Measurements from ENCODE around the gene PET117.
"Not testable (repeated sequence)": the region's sequence is repeated elsewhere in the genome, so short reads cannot be mapped to it uniquely, and the experiment has no call there.

PET117 gene

DNA sequence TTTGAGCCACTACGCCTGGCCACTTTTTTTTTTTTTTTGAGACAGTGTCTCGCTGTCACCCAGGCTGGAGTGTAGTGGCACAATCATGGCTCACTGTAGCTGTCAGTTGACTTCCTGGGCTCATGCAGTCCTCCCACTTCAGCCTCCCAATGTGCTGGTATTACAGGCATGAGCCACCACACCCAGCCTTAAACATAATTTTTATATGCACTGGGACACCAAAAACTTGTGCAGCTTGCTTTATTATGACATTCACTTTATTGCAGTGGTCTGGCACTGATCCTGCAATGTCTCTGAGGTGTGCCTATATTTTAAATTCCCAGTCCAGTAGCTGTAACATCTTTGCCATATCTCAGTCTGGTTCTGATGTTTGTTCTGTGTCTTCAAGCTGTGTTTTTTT is 34.7 kb downstream of the PET117 start:
- H3K27me3 ChIP-seq (ENCODE audit: insufficient read depth, poor library complexity, severe bottlenecking) = no peaks in the 10 kb centered on the region
- no peak overlapping the region for H3K27ac ChIP-seq (replicated peaks)
- TF ChIP-seq SPI1 (IDR thresholded peaks at IDR 0.05; ENCODE audit: borderline replicate concordance, low read depth) = no peak
- TF ChIP-seq POLR2AphosphoS5 (IDR thresholded peaks at IDR 0.05; ENCODE audit: low read depth) = no peak
- TF ChIP-seq, protein P1, sequence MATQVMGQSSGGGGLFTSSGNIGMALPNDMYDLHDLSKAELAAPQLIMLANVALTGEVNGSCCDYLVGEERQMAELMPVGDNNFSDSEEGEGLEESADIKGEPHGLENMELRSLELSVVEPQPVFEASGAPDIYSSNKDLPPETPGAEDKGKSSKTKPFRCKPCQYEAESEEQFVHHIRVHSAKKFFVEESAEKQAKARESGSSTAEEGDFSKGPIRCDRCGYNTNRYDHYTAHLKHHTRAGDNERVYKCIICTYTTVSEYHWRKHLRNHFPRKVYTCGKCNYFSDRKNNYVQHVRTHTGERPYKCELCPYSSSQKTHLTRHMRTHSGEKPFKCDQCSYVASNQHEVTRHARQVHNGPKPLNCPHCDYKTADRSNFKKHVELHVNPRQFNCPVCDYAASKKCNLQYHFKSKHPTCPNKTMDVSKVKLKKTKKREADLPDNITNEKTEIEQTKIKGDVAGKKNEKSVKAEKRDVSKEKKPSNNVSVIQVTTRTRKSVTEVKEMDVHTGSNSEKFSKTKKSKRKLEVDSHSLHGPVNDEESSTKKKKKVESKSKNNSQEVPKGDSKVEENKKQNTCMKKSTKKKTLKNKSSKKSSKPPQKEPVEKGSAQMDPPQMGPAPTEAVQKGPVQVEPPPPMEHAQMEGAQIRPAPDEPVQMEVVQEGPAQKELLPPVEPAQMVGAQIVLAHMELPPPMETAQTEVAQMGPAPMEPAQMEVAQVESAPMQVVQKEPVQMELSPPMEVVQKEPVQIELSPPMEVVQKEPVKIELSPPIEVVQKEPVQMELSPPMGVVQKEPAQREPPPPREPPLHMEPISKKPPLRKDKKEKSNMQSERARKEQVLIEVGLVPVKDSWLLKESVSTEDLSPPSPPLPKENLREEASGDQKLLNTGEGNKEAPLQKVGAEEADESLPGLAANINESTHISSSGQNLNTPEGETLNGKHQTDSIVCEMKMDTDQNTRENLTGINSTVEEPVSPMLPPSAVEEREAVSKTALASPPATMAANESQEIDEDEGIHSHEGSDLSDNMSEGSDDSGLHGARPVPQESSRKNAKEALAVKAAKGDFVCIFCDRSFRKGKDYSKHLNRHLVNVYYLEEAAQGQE (IDR thresholded peaks at IDR 0.05; ENCODE audit: insufficient replicate concordance, low read depth) = no peak
- TF ChIP-seq GABPA (IDR thresholded peaks at IDR 0.05; ENCODE audit: low read depth) = no peak
- TF ChIP-seq, protein P2, sequence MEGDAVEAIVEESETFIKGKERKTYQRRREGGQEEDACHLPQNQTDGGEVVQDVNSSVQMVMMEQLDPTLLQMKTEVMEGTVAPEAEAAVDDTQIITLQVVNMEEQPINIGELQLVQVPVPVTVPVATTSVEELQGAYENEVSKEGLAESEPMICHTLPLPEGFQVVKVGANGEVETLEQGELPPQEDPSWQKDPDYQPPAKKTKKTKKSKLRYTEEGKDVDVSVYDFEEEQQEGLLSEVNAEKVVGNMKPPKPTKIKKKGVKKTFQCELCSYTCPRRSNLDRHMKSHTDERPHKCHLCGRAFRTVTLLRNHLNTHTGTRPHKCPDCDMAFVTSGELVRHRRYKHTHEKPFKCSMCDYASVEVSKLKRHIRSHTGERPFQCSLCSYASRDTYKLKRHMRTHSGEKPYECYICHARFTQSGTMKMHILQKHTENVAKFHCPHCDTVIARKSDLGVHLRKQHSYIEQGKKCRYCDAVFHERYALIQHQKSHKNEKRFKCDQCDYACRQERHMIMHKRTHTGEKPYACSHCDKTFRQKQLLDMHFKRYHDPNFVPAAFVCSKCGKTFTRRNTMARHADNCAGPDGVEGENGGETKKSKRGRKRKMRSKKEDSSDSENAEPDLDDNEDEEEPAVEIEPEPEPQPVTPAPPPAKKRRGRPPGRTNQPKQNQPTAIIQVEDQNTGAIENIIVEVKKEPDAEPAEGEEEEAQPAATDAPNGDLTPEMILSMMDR (IDR thresholded peaks at IDR 0.05; ENCODE audit: insufficient read depth, low read length) = no peak
- no peak for DNase-seq (ENCODE audit: low read depth in 1 of 2, low spot score in 1 of 2)
- no peak overlapping the region for H3K4me3 ChIP-seq (replicated peaks; ENCODE audit: insufficient read depth, low read length)

DNA sequence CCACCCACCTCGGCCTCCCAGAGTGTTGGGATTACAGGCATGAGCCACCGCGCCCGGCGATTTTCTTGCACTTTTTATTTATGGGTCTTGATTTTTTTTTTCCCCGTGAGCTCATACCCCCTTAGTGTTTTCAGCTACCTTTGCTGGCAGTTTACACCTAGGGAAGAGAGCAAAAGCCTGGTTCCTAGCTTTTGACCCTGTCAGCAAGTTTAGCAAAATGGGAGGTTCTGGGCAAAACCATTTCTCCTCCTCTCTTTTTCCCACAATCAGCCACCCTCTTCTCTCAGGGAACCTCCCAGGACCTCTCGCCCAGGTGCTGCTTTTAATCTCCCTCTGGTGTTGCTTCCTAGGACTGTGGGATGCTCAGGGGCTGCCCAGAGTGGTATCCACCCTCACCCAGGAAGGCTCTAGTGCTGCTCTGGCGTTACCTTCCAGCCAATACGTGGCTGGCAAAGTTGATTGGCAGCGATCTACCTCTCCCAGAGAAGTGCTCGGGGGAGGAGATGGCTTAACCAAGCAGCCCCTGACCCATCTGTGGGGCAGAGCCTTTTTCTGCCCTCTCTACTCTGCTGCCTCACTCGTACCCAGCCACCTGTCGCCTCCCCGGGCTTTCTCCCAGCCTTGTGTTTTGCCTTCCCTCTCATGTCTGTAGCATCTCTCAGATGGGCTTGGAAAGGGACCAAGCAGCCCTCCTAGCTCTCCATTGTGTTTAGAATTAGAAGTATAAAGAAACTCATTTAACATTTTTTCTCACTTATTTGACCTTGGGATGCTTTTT is 37.4 kb downstream of the PET117 start:
- no peak for DNase-seq (ENCODE audit: low read depth in 1 of 2, low spot score in 1 of 2)
- H3K27me3 ChIP-seq (ENCODE audit: insufficient read depth, poor library complexity, severe bottlenecking) = no peaks in the 10 kb centered on the region
- no peak overlapping the region for H3K27ac ChIP-seq (replicated peaks)
- no peak overlapping the region for H3K4me3 ChIP-seq (replicated peaks; ENCODE audit: insufficient read depth, low read length)
- TF ChIP-seq, protein P2 (IDR thresholded peaks at IDR 0.05; ENCODE audit: insufficient read depth, low read length) = no peak
- TF ChIP-seq GABPA (IDR thresholded peaks at IDR 0.05; ENCODE audit: low read depth) = no peak
- TF ChIP-seq, protein P1 (IDR thresholded peaks at IDR 0.05; ENCODE audit: insufficient replicate concordance, low read depth) = no peak
- no peak for TF ChIP-seq POLR2AphosphoS5 (IDR thresholded peaks at IDR 0.05; ENCODE audit: low read depth)
- no peak for TF ChIP-seq SPI1 (IDR thresholded peaks at IDR 0.05; ENCODE audit: borderline replicate concordance, low read depth)

DNA sequence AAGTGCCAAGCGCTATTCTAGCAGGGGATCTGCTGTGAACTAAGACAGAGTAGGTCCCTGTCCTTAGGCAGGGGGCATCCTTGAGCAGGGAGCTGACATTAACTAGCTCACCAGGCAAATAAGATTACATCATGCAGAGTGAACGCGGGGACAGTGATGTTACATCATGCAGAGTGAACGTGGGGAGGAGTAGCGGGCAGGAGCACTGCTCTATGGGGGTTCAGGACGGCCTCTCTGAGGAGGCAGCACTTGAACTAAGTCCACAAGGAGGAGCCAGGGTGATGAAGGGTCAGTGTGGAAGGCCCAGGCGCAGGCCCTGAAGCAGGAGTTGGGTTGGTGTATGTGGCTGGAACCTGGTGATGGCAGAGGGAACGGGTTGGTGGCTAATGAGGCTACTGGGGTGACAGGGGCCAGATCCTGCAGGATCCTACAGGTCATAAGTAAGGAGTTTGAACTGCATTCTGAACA is 38.7 kb downstream of the PET117 start:
- Histone ChIP-seq H3K4me3 (replicated peaks; ENCODE audit: insufficient read depth, low read length) (no peak overlapping the region), H3K27ac (replicated peaks) (no peak overlapping the region), H3K27me3 (ENCODE audit: insufficient read depth, poor library complexity, severe bottlenecking) (no peaks in the 10 kb centered on the region)
- DNase-seq (ENCODE audit: low read depth in 1 of 2, low spot score in 1 of 2) = peak in 1 of 2 experiments; percentile 5
- TF ChIP-seq, protein P1 (IDR thresholded peaks at IDR 0.05; ENCODE audit: insufficient replicate concordance, low read depth) = no peak
- TF ChIP-seq POLR2AphosphoS5 (IDR thresholded peaks at IDR 0.05; ENCODE audit: low read depth) (no peak), SPI1 (IDR thresholded peaks at IDR 0.05; ENCODE audit: borderline replicate concordance, low read depth) (no peak), GABPA (IDR thresholded peaks at IDR 0.05; ENCODE audit: low read depth) (no peak)
- TF ChIP-seq, protein P2 (IDR thresholded peaks at IDR 0.05; ENCODE audit: insufficient read depth, low read length) = no peak

DNA sequence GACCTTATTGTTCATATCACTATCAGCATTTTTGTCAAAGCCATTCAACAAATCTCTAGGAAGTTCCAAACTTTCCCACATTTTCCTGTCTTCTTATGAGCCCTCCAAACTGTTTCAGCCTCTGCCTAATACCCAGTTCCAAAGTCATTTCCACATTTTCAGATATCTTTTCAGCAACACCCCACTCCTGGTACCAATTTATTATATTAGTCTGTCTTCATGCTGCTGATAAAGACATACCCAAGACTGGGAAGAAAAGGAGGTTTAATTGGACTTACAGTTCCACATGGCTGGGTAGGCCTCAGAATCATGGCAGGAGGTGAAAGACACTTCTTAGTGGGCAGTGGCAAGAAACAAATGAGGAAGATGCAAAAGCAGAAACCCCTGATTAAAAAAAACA is 42.7 kb downstream of the PET117 start:
- not testable (repeated sequence) for H3K27ac ChIP-seq (replicated peaks); H3K4me3 ChIP-seq (replicated peaks; ENCODE audit: insufficient read depth, low read length); DNase-seq (ENCODE audit: low read depth in 1 of 2, low spot score in 1 of 2); H3K27me3 ChIP-seq (ENCODE audit: insufficient read depth, poor library complexity, severe bottlenecking)
